Activated T-helper 1 cell treated with anti-CD3 and anti-CD28 coated beads, Interleukin-12 subunit alpha, Interleukin-12 subunit beta, Interleukin-2, Interleukin-4 antibody, amounts not matched to agents 30 ng/mL and 10 ng/mL and 1 ng/mL, durations not matched to agents 14 hours and 24 hours and 36 hours (primary cell): ENCODE results near the gene TGM4. TPM values are rescaled to one million over a fixed set of nuclear protein-coding genes. Genes with fewer than 3 reads are reported as not detected.

Experiments used
- DNase-seq: peaks from one replicate; pipeline ENCODE4 v3.0.0; 2021; ENCODE audit warnings: low spot score
- H3K27ac Mint-ChIP-seq: one replicate; pipeline ENCODE4 v1.8.0; 2021; ENCODE audit warnings: mild to moderate bottlenecking, mixed read lengths
- H3K27me3 Mint-ChIP-seq: one replicate; pipeline ENCODE4 v1.8.0; 2022; ENCODE audit warnings: mild to moderate bottlenecking, moderate library complexity, mixed read lengths; ENCODE audit not compliant: insufficient read depth
- H3K36me3 Mint-ChIP-seq: one replicate; pipeline ENCODE4 v1.8.0; 2021; ENCODE audit warnings: low read depth, mixed read lengths
- H3K4me1 Mint-ChIP-seq: one replicate; pipeline ENCODE4 v1.8.0; 2021; ENCODE audit warnings: low read depth, mixed read lengths
- H3K4me3 Mint-ChIP-seq: one replicate; pipeline ENCODE4 v1.8.0; 2021; ENCODE audit warnings: mild to moderate bottlenecking, moderate library complexity, mixed read lengths
- H3K9me3 Mint-ChIP-seq: one replicate; pipeline ENCODE4 v1.8.0; 2021; ENCODE audit warnings: mixed read lengths
- intact Hi-C: fragments of 100-400 bp; cut with micrococcal nuclease; formaldehyde crosslinking; loops from one replicate; pipeline ENCODE4 v1.15.1; 2024
- total RNA-seq: library from RNA; stranded (reverse); gene quantifications from 2 replicates; pipeline ENCODE4 v1.2.3, GENCODE V29; 2022

Gene TGM4
- total RNA-seq, 1 donor from 2014 or later, result not detected

GRCh38 chr3:44907612-44908011 lies 33.2 kb downstream of the TGM4 start:
- H3K27ac Mint-ChIP-seq, result no peak overlapping the region
- H3K4me1 Mint-ChIP-seq, result no peaks in the 10 kb centered on the region
- DNase-seq, result no peak
- peaks cover 9% of the 10 kb centered on the region for H3K27me3 Mint-ChIP-seq
- H3K4me3 Mint-ChIP-seq, result no peak overlapping the region
- H3K36me3 Mint-ChIP-seq, result no peaks in the 10 kb centered on the region
- intact Hi-C loops, result no loop called here
- no peaks in the 10 kb centered on the region for H3K9me3 Mint-ChIP-seq

GRCh38 chr3:44909063-44909462 lies 34.7 kb downstream of the TGM4 start:
- intact Hi-C loops, result no loop called here
- Mint-ChIP-seq H3K9me3 (no peaks in the 10 kb centered on the region), H3K4me3 (no peak overlapping the region), H3K27me3 (peaks cover 9% of the 10 kb centered on the region), H3K4me1 (no peaks in the 10 kb centered on the region), H3K36me3 (no peaks in the 10 kb centered on the region), H3K27ac (no peak overlapping the region)
- DNase-seq, result no peak

GRCh38 chr3:44910693-44911092 lies 36.3 kb downstream of the TGM4 start:
- Mint-ChIP-seq H3K4me1 (no peaks in the 10 kb centered on the region), H3K27me3 (peaks cover 9% of the 10 kb centered on the region), H3K9me3 (no peaks in the 10 kb centered on the region), H3K36me3 (no peaks in the 10 kb centered on the region), H3K4me3 (no peak overlapping the region), H3K27ac (no peak overlapping the region)
- intact Hi-C loops, result no loop called here
- no peak for DNase-seq

GRCh38 chr3:44913868-44914468 lies 39.6 kb downstream of the TGM4 start:
- intact Hi-C loops, result loop anchor here (1.0 kb wide), 2 partner anchors 381 to 591 kb away; no protein-coding TSS in a partner anchor
- DNase-seq, result peak; percentile 27
- Mint-ChIP-seq H3K9me3 (no peaks in the 10 kb centered on the region), H3K27me3 (peaks cover 3% of the 10 kb centered on the region), H3K4me1 (no peaks in the 10 kb centered on the region), H3K4me3 (no peak overlapping the region), H3K36me3 (no peaks in the 10 kb centered on the region), H3K27ac (no peak overlapping the region)

GRCh38 chr3:44914936-44915335 lies 40.5 kb downstream of the TGM4 start:
- Mint-ChIP-seq H3K27me3 (peaks cover 2% of the 10 kb centered on the region), H3K4me1 (no peaks in the 10 kb centered on the region), H3K4me3 (no peak overlapping the region), H3K9me3 (no peaks in the 10 kb centered on the region), H3K27ac (no peak overlapping the region), H3K36me3 (no peaks in the 10 kb centered on the region)
- intact Hi-C loops, result loop anchor here (1.0 kb wide), 2 partner anchors 382 to 592 kb away; no protein-coding TSS in a partner anchor
- no peak for DNase-seq

GRCh38 chr3:44915702-44916438 lies 41.5 kb downstream of the TGM4 start:
- H3K36me3 Mint-ChIP-seq, result peaks cover 2% of the 10 kb centered on the region
- H3K9me3 Mint-ChIP-seq, result no peaks in the 10 kb centered on the region
- no peak for DNase-seq
- H3K27ac Mint-ChIP-seq, result no peak overlapping the region
- no peaks in the 10 kb centered on the region for H3K4me1 Mint-ChIP-seq
- H3K27me3 Mint-ChIP-seq, result peaks cover 2% of the 10 kb centered on the region
- intact Hi-C loops, result no loop called here
- no peak overlapping the region for H3K4me3 Mint-ChIP-seq

- no peak for DNase-seq
- intact Hi-C loops, result no loop called here
- Mint-ChIP-seq H3K27me3 (no peaks in the 10 kb centered on the region), H3K9me3 (no peaks in the 10 kb centered on the region), H3K4me3 (no peak overlapping the region), H3K36me3 (peaks cover 4% of the 10 kb centered on the region), H3K4me1 (no peaks in the 10 kb centered on the region), H3K27ac (no peak overlapping the region)
Observed at GRCh38 chr3:44918087-44918486, 43.7 kb downstream of the TGM4 start.

GRCh38 chr3:44918581-44918980 lies 44.2 kb downstream of the TGM4 start:
- Mint-ChIP-seq H3K4me3 (no peak overlapping the region), H3K27ac (no peak overlapping the region), H3K27me3 (no peaks in the 10 kb centered on the region), H3K36me3 (peaks cover 4% of the 10 kb centered on the region), H3K9me3 (no peaks in the 10 kb centered on the region), H3K4me1 (no peaks in the 10 kb centered on the region)
- DNase-seq, result no peak
- intact Hi-C loops, result no loop called here

- H3K4me3 Mint-ChIP-seq, result no peak overlapping the region
Observed at GRCh38 chr3:44920081-44920480, 45.7 kb downstream of the TGM4 start.

GRCh38 chr3:44923632-44924456 lies 49.4 kb downstream of the TGM4 start:
- no peaks in the 10 kb centered on the region for H3K27me3 Mint-ChIP-seq
- H3K4me3 Mint-ChIP-seq, result no peak overlapping the region
- H3K27ac Mint-ChIP-seq, result no peak overlapping the region
- H3K36me3 Mint-ChIP-seq, result peaks cover 13% of the 10 kb centered on the region
- intact Hi-C loops, result no loop called here
- no peak for DNase-seq
- H3K9me3 Mint-ChIP-seq, result no peaks in the 10 kb centered on the region
- H3K4me1 Mint-ChIP-seq, result no peaks in the 10 kb centered on the region

More at GRCh38 chr3:44920081-44920480, 45.7 kb downstream of the TGM4 start:
- Mint-ChIP-seq H3K27me3 (no peaks in the 10 kb centered on the region), H3K9me3 (no peaks in the 10 kb centered on the region), H3K27ac (no peak overlapping the region), H3K4me1 (no peaks in the 10 kb centered on the region), H3K36me3 (peaks cover 4% of the 10 kb centered on the region)
- intact Hi-C loops, result no loop called here
- no peak for DNase-seq

GRCh38 chr3:44924457-44925084 lies 50.2 kb downstream of the TGM4 start:
- H3K9me3 Mint-ChIP-seq, result no peaks in the 10 kb centered on the region
- no peak overlapping the region for H3K27ac Mint-ChIP-seq
- intact Hi-C loops, result no loop called here
- DNase-seq, result no peak
- no peaks in the 10 kb centered on the region for H3K27me3 Mint-ChIP-seq
- no peaks in the 10 kb centered on the region for H3K4me1 Mint-ChIP-seq
- H3K36me3 Mint-ChIP-seq, result peaks cover 13% of the 10 kb centered on the region
- H3K4me3 Mint-ChIP-seq, result no peak overlapping the region

GRCh38 chr3:44926172-44926571 lies 51.8 kb downstream of the TGM4 start:
- H3K27ac Mint-ChIP-seq, result no peak overlapping the region
- no peaks in the 10 kb centered on the region for H3K4me1 Mint-ChIP-seq
- H3K9me3 Mint-ChIP-seq, result no peaks in the 10 kb centered on the region
- intact Hi-C loops, result no loop called here
- peaks cover 14% of the 10 kb centered on the region for H3K36me3 Mint-ChIP-seq
- DNase-seq, result no peak
- no peak overlapping the region for H3K4me3 Mint-ChIP-seq
- H3K27me3 Mint-ChIP-seq, result no peaks in the 10 kb centered on the region
